ENCODE measurements around the gene FASTK.

FASTK gene

DNA sequence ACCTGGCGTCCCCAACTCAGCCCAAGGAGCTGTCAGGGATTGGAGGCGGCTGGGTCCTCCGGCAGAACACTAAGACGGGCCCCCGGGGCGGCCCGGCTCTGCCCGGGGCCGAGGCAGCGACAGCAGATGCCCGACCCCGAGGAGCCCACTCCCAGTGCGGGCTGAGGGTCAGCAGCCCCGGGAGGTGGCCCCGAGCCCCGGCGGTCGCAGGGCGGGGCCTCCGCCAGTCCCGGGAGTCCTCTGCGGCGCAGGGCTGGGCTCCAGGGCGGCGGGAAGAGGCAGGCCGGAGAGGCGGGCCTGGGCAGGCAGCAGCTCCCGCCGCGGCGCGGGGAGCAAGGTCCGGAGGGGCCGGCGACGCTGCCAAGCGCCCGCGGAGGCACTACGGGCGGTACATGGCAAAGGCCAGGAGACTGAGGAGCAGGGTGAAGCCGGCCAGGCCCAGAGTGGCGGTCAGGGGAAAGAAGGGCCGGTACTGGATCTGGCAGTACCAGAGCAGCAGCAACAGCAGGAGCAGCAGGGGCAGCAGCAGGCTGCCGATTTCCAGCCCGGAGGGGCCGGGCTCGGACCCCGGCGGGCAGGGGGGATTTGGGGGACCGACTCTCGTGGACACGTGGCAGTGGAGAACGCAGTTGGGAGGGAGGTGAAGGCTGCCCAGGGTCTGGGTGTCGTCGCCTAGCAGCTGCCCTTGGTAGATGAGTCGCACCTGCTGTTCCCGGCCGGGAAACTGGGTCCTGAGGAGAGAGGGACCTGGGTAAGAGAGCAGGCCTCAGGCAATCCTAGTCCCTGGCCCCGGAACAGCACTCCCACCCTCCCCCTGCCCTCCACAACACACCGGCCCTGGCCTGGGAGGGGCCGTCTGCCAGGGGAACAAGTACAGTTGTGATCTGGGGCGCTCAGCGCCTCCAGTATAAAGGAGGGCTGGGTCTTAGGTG lies 827 bp upstream of the FASTK start:
- DNase-seq (ENCODE audit: low read depth in 3 of 3) = no peak

DNA sequence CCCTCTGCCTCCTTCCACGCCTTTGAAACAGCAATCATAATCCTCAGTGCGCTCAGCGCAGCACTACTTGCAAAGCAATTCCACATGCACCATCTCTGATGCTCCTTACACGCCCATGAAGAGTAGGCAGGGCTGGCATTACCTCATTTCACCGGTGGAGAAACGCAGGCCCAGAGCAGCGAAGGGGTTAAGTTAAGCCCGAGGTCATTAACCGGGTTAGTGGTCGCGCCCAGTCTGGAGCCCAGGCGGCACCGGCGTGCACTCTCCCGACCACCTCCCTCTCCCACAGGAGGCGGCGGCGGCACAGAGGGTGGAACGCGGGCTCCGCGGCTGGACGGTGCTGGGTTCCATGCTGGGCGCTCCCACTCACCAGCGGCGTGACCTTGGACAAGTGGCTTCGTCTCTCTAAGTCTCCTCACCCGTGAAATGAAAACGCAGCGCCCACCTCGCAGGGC lies 515 bp downstream of the FASTK start:
- DNase-seq (ENCODE audit: low read depth in 3 of 3) = no peak

DNA sequence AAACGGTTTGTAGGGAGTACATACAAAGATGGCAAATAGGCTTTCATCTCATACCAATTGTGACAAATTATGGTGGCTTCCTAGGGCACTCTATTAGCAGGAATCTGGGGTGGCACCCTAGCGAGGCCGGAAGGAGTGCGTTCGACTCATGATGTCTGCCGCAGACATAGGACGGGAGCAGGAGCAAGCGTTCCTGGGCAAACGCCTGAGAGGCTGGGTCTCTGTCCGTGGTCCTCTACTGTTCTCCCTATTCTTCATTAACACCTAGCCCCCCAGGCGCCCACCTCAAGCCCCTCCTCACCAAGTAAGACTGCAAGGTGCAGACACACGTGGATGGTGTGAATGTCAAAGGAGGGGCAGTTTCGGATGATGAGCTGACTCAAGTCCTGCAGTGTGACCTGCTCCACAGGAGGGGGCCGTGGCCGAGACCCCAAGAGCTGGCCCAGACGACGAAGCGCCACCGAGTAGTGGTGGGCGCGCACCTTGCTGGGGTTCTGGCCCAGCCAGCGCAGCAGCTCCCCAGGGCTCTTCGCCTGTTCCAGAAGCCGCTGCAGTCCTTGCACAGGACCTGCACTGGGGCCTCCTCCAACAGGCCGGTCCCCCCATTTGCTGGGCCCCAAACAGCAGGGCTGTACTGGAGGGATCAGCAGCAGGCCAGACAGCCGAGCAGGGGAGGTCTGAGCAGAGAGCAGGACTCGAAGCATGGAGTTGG lies 1.3 kb downstream of the FASTK start:
- DNase-seq (ENCODE audit: low read depth in 3 of 3) = no peak

DNA sequence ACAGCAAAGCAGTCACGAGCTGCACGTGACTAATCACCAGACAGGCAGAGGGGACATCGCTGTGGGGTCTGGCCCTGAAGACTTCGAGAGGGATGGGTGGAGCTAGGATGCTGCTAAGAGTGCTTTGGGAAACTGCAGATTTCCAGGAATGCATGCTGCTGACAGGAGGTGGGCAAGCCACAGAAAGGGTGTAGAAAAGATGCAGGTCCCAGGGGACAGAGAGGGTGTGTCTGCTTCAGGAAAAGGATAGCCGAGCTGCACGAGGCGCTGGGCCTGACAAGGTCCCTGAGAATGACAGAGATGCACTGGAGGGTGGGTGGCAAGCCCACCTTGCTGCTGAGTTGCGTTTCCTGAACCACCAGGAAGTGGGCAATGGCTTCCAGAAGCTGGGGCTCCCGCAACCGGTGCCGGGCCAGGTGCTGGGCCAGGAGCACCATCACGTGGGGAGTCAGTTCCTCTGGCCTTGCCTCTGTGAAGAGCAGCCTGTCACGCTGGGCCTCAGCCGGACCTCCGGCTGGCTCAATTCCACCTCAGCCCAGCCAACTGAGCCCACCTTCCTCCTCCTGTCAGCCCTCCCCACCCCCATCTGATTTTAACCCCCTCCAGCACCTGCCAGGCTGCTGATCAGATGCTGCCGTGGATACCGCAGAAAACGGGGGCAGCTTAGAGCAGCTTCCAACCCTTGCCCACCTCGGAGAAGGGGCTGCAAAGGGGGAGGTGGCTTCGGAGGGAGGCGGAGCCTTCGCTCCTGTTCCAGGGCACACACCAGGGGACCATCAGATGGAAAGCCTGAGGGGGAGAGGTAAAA lies 2.2 kb downstream of the FASTK start:
- DNase-seq (ENCODE audit: low read depth in 3 of 3) = no peak

DNA sequence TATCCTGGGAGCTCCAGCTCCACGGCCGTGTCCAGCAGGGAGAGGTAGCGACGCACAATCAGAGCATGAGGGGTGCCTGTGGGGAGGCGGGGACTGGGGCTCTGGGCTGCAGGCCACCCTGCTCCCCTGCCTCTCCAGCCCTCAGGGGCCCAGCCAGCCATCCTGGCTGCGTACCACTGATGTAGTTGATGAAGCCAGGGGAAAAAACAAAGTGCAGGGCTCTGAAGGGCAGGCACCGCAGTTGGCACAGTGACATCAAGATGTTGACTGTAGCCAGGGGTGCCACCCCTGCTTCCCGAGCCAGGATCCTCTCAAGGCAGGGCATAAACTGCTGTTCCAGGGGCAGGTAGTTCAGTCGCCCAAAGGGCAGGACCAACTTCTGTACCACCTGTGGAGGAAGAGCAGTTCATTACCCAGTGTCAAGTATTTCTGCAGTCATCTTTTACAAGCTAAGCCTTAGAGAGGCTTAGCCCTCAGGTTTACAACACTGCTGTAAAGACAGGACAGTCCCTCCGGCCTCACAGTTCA lies 2.8 kb downstream of the FASTK start:
- no peak for DNase-seq (ENCODE audit: low read depth in 3 of 3)

DNA sequence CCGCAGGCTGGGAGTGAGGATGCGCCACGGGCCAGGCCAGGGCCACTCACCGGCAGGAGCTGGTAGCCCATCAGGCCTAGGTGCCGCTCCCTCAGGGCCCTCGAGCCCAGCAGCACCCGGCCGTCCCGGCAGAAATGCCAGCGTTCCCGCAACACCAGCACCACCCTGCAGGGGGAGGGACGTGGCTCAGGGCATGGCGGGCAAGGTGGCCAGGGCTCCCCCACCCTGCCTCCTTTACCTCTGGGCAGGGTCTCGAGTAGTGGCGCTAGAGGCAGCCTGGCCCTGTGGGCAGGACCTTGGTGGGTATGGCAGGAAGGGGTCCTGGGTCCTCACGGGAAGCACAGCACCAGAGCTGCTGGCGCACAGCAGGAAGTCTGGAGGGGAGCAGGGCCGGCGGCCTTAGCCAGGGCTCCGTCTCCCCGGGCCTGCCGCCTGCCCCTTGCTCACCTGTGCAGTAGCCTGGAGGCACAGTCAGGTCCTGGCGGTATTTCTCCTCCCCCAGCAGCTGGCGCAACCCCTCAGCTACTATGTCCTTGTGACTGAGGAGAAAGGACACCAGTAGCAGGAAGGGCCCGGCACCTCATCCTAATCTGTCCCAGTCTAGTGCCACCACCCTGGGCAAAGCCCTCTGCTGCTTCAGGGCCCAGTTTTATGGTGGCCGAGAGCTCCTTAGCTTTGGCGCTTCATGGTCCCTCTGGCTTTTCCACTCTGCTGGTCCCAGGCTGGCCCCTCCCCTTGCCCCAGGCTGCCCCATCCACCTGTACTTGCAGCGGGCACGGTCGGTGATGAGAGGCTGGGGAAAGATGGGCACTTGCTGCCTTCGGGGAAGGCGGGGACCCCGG lies 3.5 kb downstream of the FASTK start:
- no peak for DNase-seq (ENCODE audit: low read depth in 3 of 3)

DNA sequence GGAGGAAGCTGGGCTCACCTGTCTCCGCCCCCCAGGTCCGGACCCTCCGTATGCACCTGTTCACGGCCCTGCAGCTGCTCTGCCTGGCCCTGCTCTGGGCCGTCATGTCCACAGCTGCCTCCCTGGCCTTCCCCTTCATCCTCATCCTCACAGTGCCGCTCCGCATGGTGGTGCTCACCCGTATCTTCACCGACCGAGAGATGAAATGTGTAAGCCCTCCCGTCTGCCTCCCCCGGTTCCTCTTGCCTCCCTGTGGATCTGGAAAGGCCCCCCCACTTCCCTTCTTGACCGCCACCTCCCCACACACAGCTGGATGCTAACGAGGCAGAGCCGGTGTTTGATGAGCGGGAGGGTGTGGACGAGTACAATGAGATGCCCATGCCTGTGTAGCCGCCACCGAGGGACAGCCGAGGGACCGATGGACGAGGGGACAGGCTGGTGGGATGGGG lies 4.6 kb downstream of the FASTK start:
- DNase-seq (ENCODE audit: low read depth in 3 of 3) = no peak

DNA sequence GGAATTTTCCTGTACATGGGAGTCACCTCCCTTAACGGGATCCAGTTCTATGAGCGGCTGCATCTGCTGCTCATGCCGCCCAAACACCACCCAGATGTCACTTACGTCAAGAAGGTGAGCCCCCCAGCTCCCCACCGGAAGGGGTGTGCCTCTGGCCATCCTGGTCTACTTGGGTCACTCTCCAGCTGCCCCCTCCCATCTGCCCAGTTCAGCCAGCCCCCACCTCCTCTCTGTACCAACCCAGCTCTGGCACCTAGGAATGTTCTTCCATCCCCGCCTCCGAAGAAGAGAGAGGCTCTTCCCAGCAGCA lies 5.0 kb downstream of the FASTK start:
- DNase-seq (ENCODE audit: low read depth in 3 of 3) = no peak

DNA sequence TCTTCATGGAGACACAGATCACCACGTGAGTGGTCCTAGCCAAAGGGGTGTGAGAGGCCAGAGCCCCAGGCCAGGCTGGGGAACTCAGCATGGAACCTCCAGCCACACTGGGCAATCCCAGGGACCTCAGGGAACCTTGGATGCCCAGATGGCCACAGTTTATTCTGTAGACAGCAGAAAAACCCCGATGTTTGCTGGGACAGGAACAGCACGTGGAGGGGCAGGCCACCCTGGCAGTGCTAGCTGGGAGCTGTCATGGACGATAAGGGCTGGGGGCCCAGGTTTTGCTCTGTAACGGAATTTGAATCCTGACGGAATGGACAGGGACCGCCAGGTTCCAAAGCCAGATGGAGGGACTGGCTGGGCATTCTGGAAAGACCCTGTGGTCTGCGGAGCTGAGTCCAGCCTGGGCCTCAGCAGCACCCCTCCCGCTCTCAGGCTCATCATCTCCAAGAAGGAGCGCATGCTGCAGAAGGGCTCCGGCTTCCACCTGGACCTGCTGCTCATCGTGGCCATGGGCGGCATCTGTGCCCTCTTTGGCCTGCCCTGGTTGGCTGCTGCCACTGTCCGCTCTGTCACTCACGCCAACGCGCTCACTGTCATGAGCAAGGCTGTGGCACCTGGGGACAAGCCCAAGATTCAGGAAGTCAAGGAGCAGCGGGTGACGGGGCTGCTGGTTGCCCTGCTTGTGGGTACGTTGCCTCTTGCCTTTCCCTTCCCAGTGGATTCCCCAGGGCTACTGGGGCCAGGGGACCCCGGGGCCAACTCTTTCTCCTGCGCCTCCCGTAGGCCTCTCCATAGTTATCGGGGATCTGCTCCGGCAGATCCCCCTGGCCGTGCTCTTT lies 5.6 kb downstream of the FASTK start:
- no peak for DNase-seq (ENCODE audit: low read depth in 3 of 3)

DNA sequence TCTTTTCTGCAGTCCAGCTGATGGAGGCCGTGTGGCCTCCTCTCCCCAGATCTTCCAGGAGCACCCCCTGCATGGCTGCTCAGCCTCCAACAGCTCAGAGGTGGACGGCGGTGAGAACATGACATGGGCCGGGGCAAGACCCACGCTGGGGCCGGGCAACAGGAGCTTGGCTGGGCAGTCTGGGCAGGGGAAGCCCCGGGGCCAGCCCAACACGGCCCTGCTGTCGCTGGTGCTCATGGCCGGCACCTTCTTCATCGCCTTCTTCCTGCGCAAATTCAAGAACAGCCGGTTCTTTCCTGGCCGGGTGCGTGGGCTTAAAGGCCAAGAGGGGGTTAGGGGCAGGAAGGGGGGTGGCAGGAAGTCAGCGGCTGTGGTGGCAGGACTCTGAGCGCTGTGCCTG lies 6.6 kb downstream of the FASTK start:
- no peak for DNase-seq (ENCODE audit: low read depth in 3 of 3)

DNA sequence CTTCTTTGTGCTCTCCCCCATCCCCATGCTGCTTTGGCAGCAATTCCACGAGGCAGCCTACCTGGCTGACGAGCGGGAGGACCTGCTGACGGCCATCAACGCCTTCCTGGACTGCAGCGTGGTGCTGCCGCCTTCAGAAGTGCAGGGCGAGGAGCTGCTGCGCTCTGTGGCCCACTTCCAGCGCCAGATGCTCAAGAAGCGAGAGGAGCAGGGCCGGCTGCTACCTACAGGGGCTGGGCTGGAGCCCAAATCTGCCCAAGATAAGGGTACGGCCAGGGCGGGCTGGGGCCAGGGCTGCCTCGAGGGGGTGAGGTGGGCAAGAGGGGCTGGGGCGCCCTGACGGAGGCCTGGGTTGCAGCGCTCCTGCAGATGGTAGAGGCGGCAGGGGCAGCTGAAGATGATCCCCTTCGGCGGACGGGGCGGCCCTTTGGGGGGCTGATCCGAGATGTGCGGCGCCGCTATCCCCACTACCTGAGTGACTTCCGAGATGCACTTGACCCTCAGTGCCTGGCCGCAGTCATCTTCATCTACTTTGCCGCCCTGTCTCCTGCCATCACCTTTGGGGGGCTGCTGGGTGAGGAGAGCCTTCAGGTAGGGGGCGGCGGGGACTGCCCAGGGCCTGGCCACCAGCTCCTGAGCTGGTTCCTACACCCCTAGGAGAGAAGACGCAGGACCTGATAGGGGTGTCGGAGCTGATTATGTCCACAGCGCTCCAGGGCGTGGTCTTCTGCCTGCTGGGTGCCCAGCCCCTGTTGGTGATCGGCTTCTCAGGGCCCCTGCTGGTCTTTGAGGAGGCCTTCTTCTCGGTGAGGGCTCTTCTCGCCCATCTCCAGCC lies 9.4 kb downstream of the FASTK start:
- no peak for DNase-seq (ENCODE audit: low read depth in 3 of 3)

DNA sequence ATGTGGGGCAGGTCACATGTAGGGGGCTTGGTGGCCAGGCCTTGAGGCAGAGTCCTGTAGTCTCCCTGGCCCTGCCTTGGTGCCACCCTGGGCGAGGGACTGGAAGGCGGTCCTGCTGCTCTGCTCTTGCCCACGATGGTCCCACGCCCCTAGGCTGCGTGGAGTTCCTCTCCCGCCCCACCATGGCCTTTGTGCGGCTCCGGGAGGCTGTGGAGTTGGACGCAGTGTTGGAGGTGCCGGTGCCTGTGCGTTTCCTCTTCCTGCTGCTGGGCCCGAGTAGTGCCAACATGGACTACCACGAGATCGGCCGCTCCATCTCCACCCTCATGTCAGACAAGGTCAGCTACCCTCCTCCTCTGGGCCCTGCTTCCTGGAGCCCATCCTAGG lies 10.0 kb downstream of the FASTK start:
- DNase-seq (ENCODE audit: low read depth in 3 of 3) = no peak

DNA sequence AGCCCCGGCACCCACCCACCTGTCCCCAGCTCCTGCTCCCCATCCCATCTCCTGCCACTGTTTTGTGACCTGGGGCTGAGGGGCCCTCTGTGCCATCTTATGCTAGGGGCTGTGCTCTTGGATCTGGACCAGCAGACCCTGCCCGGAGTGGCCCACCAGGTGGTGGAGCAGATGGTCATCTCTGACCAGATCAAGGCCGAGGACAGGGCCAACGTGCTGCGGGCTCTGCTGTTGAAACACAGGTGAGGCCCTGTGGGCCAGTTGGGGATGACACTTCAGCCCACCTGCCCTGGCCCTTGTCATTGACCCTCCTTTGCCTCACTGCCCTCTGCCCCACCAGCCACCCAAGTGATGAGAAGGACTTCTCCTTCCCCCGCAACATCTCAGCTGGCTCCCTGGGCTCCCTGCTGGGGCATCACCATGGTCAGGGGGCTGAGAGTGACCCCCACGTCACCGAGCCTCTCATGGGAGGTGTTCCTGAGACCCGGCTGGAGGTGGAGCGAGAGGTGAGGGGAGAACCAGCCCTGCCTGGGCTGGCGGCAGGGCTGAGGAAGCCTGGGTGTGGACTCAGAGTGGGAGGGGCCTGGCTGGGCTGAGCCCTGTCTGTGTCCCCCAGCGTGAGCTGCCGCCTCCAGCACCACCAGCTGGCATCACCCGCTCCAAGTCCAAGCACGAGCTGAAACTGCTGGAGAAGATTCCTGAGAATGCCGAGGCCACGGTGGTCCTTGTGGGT lies 10.6 kb downstream of the FASTK start:
- DNase-seq (ENCODE audit: low read depth in 3 of 3) = no peak

DNA sequence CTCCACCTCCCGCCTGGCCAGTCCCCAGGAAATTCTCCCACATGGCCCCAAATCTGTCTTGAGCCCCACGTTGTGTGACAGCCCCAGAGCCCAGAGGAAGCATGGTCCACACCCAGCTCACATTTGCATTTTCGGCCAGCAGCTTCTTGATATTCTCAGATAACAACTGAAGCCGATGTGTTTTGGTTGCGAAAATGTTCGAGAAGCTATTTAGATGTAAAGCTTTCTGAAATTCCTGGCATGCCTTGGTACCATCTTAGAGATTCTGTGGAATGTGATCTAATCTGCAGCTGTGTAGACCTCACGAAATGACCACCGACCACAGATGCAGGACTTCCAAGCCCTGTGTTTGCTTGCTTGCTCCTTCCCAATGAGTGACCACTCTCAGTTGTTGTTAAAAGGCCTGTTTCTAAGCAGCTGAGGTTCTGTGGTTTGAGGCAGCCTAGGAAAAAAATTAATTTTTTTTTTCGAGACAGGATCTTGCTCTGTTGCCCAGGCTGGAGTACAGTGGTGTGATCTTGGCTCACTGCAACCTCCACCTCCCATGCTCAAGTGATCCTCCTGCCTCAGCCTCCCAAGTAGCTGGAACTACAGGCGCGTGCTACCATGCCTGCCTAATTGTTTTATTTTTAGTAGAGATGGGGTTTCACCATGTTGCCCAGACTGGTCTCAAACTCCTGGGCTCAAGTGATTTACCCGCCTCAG lies 12.4 kb downstream of the FASTK start:
- DNase-seq (ENCODE audit: low read depth in 3 of 3) = no peak

DNA sequence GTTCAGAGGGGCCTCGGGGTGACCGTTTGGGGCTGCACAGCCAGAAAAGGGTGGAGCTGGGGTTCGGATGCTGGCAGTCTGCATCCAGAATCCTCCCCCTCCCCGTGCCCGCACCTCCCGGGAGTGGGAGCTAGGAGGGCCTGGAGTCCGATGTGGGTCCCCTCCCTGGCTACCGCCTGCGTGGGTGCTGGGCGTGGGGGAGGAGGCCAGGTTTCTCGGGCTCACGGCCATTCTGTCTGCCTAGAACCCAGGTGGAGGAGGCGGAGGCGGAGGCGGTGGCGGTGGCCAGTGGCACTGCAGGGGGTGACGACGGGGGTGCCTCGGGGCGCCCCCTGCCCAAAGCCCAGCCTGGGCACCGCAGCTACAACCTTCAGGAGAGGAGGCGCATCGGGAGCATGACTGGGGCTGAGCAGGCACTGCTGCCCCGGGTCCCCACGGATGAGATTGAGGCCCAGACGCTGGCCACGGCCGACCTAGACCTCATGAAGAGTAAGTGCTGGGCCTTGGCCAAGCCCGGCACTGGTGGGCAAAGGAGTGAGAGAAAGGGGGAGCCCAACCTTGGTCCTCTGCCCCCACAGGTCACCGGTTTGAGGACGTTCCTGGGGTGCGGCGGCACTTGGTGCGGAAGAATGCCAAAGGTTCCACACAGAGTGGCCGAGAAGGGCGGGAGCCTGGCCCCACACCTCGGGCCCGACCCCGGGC lies 14.2 kb downstream of the FASTK start:
- no peak for DNase-seq (ENCODE audit: low read depth in 3 of 3)

DNA sequence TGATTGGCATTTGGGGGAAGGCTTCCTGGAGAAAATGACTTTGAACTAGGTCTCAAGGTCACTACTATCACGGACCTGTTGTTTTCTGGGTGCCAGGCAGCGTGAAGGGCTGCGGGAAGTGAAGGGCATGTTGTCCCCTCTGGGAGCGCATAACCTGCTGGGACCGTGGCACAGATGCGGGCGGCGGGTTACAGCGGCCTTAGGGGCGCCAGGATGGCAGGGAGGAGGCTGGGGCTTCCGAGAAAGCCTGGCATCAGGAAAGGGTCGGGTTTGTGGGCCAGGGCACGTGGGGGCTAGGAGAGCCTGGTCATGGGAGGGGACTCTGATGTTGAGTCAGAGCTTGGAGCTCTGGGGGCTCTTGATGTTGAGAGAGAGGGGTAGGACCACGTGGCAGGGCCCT lies 15.1 kb downstream of the FASTK start:
- no peak for DNase-seq (ENCODE audit: low read depth in 3 of 3)

DNA sequence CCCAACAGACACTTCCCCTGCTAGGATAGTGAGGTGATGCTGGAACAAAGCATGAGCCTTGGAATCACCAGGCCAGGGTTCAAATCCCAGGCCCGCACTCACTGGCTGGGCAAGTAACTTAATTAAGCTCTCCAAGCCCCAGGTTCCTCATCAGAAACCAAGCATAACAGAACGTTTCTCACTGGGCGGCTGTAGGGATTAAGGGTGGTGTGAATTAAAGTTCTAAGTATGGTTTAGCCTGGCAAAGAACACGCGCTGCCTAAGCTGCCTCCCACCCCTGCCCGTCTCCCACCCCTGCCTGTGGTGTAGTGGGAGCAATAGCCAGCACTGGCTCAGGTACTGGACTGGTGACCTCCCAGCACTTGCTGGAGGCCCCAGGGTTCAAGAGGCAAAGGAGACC lies 15.6 kb downstream of the FASTK start:
- DNase-seq (ENCODE audit: low read depth in 3 of 3) = no peak

All from stimulated activated CD4-positive, alpha-beta T cell treated with anti-CD3 and anti-CD28 coated beads, TNF-alpha, amount 100 ng/mL, for 4 hours (primary cell).